ENCODE results near the gene CACFD1. TPM values are rescaled to one million over a fixed set of nuclear protein-coding genes. Genes with fewer than 3 reads are reported as not detected.

The CACFD1 gene
- total RNA-seq, 1 experiment from 2014 or later = 22.5 TPM

DNA sequence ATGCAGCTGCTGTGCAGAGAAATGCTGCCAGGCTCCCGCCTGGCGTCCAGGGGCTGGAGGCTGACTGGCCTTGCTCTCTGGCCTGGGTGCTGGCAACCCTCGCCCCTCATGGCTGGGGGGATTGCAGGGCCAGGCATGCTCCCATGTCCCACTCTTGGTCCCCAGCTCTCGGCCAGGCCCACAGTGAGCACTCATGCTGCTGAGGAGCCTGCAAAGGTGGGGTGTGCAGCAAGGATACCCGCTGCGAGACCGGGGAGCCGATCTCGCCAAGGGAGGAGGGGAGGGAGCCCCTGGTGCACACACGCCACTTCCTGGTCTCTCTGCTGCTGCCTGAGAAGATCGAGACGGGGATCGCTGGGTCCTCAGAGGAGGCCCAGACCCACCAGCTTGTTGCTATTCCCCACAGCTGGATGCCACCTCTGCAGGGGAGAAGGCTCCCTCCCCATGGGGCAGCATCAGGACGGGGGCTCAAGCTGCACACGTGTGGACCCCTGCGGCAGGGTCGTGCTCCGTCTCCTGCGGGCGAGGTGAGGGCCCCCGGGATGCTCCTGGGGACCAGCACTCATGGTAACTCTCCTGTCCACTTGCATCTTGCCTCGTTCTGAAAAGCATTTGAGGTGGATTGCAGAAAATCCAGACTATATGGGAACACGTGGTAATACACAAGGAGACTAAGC, 14.3 kb upstream of the CACFD1 start:
- no peaks in the 10 kb centered on the region for H3K9me3 Mint-ChIP-seq
- no peaks in the 10 kb centered on the region for H3K36me3 Mint-ChIP-seq
- TF ChIP-seq KAT7 (CRISPR knock-in tag; IDR thresholded peaks at IDR 0.05; ENCODE audit: borderline replicate concordance) (no peak), PRRX2 (CRISPR knock-in tag; IDR thresholded peaks at IDR 0.05) (no peak), TEAD1 (CRISPR knock-in tag; IDR thresholded peaks at IDR 0.05) (no peak), HMGA2 (CRISPR knock-in tag; IDR thresholded peaks at IDR 0.05) (no peak), MXD4 (CRISPR knock-in tag; IDR thresholded peaks at IDR 0.05; ENCODE audit: borderline replicate concordance) (no peak), ELF4 (CRISPR knock-in tag; IDR thresholded peaks at IDR 0.05; ENCODE audit: low read depth) (no peak), NFYB (CRISPR knock-in tag; conservative IDR thresholded peaks at IDR 0.05; ENCODE audit: low read depth) (no peak)
- TF ChIP-seq, protein P1, sequence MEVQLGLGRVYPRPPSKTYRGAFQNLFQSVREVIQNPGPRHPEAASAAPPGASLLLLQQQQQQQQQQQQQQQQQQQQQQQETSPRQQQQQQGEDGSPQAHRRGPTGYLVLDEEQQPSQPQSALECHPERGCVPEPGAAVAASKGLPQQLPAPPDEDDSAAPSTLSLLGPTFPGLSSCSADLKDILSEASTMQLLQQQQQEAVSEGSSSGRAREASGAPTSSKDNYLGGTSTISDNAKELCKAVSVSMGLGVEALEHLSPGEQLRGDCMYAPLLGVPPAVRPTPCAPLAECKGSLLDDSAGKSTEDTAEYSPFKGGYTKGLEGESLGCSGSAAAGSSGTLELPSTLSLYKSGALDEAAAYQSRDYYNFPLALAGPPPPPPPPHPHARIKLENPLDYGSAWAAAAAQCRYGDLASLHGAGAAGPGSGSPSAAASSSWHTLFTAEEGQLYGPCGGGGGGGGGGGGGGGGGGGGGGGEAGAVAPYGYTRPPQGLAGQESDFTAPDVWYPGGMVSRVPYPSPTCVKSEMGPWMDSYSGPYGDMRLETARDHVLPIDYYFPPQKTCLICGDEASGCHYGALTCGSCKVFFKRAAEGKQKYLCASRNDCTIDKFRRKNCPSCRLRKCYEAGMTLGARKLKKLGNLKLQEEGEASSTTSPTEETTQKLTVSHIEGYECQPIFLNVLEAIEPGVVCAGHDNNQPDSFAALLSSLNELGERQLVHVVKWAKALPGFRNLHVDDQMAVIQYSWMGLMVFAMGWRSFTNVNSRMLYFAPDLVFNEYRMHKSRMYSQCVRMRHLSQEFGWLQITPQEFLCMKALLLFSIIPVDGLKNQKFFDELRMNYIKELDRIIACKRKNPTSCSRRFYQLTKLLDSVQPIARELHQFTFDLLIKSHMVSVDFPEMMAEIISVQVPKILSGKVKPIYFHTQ (CRISPR knock-in tag; IDR thresholded peaks at IDR 0.05) = no peak
- TF ChIP-seq, protein P2, sequence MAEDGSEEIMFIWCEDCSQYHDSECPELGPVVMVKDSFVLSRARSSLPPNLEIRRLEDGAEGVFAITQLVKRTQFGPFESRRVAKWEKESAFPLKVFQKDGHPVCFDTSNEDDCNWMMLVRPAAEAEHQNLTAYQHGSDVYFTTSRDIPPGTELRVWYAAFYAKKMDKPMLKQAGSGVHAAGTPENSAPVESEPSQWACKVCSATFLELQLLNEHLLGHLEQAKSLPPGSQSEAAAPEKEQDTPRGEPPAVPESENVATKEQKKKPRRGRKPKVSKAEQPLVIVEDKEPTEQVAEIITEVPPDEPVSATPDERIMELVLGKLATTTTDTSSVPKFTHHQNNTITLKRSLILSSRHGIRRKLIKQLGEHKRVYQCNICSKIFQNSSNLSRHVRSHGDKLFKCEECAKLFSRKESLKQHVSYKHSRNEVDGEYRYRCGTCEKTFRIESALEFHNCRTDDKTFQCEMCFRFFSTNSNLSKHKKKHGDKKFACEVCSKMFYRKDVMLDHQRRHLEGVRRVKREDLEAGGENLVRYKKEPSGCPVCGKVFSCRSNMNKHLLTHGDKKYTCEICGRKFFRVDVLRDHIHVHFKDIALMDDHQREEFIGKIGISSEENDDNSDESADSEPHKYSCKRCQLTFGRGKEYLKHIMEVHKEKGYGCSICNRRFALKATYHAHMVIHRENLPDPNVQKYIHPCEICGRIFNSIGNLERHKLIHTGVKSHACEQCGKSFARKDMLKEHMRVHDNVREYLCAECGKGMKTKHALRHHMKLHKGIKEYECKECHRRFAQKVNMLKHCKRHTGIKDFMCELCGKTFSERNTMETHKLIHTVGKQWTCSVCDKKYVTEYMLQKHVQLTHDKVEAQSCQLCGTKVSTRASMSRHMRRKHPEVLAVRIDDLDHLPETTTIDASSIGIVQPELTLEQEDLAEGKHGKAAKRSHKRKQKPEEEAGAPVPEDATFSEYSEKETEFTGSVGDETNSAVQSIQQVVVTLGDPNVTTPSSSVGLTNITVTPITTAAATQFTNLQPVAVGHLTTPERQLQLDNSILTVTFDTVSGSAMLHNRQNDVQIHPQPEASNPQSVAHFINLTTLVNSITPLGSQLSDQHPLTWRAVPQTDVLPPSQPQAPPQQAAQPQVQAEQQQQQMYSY (CRISPR knock-in tag; IDR thresholded peaks at IDR 0.05) = no peak
- no peak overlapping the region for H3K27ac Mint-ChIP-seq
- POLR2A ChIA-PET = no interaction called here
- DNase-seq (ENCODE audit: low spot score) = no peak
- no peak overlapping the region for H3K4me3 Mint-ChIP-seq
- no peaks in the 10 kb centered on the region for H3K4me1 Mint-ChIP-seq
- no peaks in the 10 kb centered on the region for H3K27me3 Mint-ChIP-seq (ENCODE audit: low read depth)
- no peak for ATAC-seq
- CTCF ChIA-PET = interaction anchor here (0.7 to 3.2 kb wide), 3 partner anchors 11 to 41 kb away, joined by 3 to 15 read pairs (median 3); no protein-coding TSS in a partner anchor

DNA sequence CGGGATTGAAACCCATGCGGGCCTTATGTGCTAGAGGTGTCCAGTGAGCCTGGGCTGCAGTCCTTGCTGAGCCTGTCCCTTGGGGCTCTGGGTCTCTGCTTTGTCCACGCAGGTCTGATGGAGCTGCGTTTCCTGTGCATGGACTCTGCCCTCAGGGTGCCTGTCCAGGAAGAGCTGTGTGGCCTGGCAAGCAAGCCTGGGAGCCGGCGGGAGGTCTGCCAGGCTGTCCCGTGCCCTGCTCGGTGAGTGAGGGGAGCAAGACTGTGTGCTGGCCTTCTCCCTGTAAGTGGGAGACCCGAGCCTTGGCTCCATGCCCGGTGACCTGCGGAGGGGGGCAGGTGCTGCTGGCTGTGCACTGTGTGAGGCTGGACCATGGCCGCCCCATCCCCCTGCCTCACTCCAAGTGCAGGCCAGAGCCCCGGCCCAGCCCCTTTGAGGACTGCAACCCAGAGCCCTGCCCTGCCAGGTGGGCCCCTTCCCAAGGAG, 11.2 kb upstream of the CACFD1 start:
- no peak overlapping the region for H3K4me3 Mint-ChIP-seq
- ChIA-PET CTCF (no interaction called here), POLR2A (no interaction called here)
- no peaks in the 10 kb centered on the region for H3K4me1 Mint-ChIP-seq
- H3K27ac Mint-ChIP-seq = no peak overlapping the region
- no peaks in the 10 kb centered on the region for H3K36me3 Mint-ChIP-seq
- ATAC-seq = peak; percentile 24; the same call in 1 of the 2 replicates
- no peaks in the 10 kb centered on the region for H3K27me3 Mint-ChIP-seq (ENCODE audit: low read depth)
- DNase-seq (ENCODE audit: low spot score) = peak; percentile 9
- no peaks in the 10 kb centered on the region for H3K9me3 Mint-ChIP-seq
- no peak for TF ChIP-seq MXD4 (CRISPR knock-in tag; IDR thresholded peaks at IDR 0.05; ENCODE audit: borderline replicate concordance)
- TF ChIP-seq, protein P3, sequence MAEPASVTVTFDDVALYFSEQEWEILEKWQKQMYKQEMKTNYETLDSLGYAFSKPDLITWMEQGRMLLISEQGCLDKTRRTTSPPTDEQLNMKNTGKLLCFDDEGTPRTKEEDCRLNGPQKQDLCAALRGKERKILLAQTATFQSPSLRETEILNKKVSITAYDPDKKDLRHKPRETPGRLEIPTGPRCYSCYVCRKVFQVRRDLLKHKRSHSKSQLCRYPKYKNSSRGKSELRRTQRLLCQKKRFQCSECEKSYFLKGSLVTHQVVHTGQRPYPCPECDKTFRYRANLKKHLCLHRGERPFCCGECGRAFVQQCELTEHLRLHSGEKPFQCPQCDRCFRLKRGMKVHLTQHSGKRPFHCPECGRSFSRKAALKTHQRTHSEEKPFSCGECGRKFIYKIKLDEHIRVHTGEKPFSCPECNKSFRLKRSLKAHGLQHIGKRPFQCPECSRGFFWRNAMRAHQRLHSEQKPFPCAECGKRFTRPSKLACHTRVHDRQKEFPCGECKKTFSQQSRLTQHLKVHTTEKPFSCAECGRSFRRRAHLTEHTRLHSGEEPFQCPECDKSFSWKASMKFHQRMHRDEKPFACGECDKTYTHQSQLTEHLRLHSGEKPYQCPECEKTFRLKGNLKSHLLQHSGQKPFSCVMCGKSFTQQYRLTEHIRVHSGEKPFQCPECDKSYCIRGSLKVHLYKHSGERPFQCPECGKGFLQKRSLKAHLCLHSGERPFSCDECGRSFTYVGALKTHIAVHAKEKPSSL (CRISPR knock-in tag; conservative IDR thresholded peaks at IDR 0.05) = no peak
- TF ChIP-seq MYBL2 (CRISPR knock-in tag; IDR thresholded peaks at IDR 0.05) = no peak
- no peak for TF ChIP-seq CREM (CRISPR knock-in tag; IDR thresholded peaks at IDR 0.05)
- TF ChIP-seq, protein P4, sequence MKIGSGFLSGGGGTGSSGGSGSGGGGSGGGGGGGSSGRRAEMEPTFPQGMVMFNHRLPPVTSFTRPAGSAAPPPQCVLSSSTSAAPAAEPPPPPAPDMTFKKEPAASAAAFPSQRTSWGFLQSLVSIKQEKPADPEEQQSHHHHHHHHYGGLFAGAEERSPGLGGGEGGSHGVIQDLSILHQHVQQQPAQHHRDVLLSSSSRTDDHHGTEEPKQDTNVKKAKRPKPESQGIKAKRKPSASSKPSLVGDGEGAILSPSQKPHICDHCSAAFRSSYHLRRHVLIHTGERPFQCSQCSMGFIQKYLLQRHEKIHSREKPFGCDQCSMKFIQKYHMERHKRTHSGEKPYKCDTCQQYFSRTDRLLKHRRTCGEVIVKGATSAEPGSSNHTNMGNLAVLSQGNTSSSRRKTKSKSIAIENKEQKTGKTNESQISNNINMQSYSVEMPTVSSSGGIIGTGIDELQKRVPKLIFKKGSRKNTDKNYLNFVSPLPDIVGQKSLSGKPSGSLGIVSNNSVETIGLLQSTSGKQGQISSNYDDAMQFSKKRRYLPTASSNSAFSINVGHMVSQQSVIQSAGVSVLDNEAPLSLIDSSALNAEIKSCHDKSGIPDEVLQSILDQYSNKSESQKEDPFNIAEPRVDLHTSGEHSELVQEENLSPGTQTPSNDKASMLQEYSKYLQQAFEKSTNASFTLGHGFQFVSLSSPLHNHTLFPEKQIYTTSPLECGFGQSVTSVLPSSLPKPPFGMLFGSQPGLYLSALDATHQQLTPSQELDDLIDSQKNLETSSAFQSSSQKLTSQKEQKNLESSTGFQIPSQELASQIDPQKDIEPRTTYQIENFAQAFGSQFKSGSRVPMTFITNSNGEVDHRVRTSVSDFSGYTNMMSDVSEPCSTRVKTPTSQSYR (CRISPR knock-in tag; IDR thresholded peaks at IDR 0.05) = no peak
- TF ChIP-seq TEAD4 (CRISPR knock-in tag; IDR thresholded peaks at IDR 0.05) = no peak
- no peak for TF ChIP-seq NR2C2 (CRISPR knock-in tag; IDR thresholded peaks at IDR 0.05)
- TF ChIP-seq, protein P5, sequence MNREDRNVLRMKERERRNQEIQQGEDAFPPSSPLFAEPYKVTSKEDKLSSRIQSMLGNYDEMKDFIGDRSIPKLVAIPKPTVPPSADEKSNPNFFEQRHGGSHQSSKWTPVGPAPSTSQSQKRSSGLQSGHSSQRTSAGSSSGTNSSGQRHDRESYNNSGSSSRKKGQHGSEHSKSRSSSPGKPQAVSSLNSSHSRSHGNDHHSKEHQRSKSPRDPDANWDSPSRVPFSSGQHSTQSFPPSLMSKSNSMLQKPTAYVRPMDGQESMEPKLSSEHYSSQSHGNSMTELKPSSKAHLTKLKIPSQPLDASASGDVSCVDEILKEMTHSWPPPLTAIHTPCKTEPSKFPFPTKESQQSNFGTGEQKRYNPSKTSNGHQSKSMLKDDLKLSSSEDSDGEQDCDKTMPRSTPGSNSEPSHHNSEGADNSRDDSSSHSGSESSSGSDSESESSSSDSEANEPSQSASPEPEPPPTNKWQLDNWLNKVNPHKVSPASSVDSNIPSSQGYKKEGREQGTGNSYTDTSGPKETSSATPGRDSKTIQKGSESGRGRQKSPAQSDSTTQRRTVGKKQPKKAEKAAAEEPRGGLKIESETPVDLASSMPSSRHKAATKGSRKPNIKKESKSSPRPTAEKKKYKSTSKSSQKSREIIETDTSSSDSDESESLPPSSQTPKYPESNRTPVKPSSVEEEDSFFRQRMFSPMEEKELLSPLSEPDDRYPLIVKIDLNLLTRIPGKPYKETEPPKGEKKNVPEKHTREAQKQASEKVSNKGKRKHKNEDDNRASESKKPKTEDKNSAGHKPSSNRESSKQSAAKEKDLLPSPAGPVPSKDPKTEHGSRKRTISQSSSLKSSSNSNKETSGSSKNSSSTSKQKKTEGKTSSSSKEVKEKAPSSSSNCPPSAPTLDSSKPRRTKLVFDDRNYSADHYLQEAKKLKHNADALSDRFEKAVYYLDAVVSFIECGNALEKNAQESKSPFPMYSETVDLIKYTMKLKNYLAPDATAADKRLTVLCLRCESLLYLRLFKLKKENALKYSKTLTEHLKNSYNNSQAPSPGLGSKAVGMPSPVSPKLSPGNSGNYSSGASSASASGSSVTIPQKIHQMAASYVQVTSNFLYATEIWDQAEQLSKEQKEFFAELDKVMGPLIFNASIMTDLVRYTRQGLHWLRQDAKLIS (CRISPR knock-in tag; IDR thresholded peaks at IDR 0.05; ENCODE audit: borderline replicate concordance) = no peak
- TF ChIP-seq ZNF416 (CRISPR knock-in tag; IDR thresholded peaks at IDR 0.05) = no peak
- no peak for TF ChIP-seq NR3C1 (CRISPR knock-in tag; conservative IDR thresholded peaks at IDR 0.05; ENCODE audit: low read depth)

All from WTC11 (cell line).